Lower leg skin (tissue), 3 donors: Measurements from ENCODE around the gene NSUN2.

Source experiments
- POLR2A ChIP-seq, 2 donors: fragments of 450-650 bp; IDR thresholded peaks; one replicate each; pipeline ENCODE4 v1.6.1; 2016 to 2017; ENCODE audit warnings: antibody characterized with exemption in 2 of 2, mild to moderate bottlenecking in 1 of 2, moderate library complexity in 1 of 2
- TF ChIP-seq, protein P1 (sequence below), 3 donors: fragments of 450-650 bp; IDR thresholded peaks; one replicate each; pipeline ENCODE4 v1.5.1; 2016; ENCODE audit warnings: antibody characterized with exemption in 3 of 3, mild to moderate bottlenecking in 3 of 3, moderate library complexity in 2 of 3

DNA sequence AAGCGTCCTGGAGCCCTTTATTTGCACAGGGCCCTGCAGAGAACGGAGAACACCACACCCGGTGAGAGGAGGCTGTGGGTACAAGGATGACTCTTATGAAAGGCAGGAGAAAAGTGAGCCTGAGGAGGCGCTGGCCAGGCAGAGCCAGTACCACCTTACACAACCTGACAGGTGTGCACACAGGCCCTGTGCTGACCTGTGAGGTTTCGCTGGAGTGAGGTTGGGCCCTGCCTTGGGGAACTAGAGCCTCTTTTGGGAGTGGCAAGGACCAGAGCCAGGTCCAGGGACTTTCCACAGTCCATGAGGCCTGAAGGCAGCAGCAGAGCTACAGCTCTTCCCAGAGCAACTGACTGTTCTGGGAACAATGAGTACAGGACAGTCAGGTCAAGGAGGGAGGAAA lies 3.4 kb upstream of the NSUN2 start:
- TF ChIP-seq, protein P1, sequence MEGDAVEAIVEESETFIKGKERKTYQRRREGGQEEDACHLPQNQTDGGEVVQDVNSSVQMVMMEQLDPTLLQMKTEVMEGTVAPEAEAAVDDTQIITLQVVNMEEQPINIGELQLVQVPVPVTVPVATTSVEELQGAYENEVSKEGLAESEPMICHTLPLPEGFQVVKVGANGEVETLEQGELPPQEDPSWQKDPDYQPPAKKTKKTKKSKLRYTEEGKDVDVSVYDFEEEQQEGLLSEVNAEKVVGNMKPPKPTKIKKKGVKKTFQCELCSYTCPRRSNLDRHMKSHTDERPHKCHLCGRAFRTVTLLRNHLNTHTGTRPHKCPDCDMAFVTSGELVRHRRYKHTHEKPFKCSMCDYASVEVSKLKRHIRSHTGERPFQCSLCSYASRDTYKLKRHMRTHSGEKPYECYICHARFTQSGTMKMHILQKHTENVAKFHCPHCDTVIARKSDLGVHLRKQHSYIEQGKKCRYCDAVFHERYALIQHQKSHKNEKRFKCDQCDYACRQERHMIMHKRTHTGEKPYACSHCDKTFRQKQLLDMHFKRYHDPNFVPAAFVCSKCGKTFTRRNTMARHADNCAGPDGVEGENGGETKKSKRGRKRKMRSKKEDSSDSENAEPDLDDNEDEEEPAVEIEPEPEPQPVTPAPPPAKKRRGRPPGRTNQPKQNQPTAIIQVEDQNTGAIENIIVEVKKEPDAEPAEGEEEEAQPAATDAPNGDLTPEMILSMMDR (IDR thresholded peaks at IDR 0.05): no peak
- no peak for TF ChIP-seq POLR2A (IDR thresholded peaks at IDR 0.05)
